ENCODE results near the gene ATRIP. TPM values are rescaled to one million over a fixed set of nuclear protein-coding genes. Genes with fewer than 3 reads are reported as not detected.

ATRIP gene
- total RNA-seq, 2 donors from 2014 or later = 11.7 to 16.1 TPM

- Histone ChIP-seq H3K4me1 (ENCODE audit: control insufficient read depth, insufficient read depth, low read length) (peaks cover 6% of the 10 kb centered on the region), H3K9me3 (ENCODE audit: control insufficient read depth, low read length) (no peaks in the 10 kb centered on the region), H3K9ac (ENCODE audit: extremely low read depth, low read length, poor library complexity, severe bottlenecking) (no peak overlapping the region), H3K36me3 (ENCODE audit: control insufficient read depth, insufficient read depth, low read length) (peaks cover 34% of the 10 kb centered on the region), H3K4me3 (ENCODE audit: low read length) (no peak overlapping the region), H3K27me3 (ENCODE audit: control insufficient read depth, insufficient read depth, low read length, poor library complexity, severe bottlenecking) (no peaks in the 10 kb centered on the region), H3K27ac (ENCODE audit: low read depth, low read length) (no peak overlapping the region)
- Mint-ChIP-seq H3K27ac (no peak overlapping the region), H3K4me3 (no peak overlapping the region), H3K27me3 (ENCODE audit: insufficient read depth) (no peaks in the 10 kb centered on the region), H3K4me1 (peaks cover 12% of the 10 kb centered on the region), H3K9me3 (no peaks in the 10 kb centered on the region), H3K36me3 (ENCODE audit: low read depth) (peaks cover 30% of the 10 kb centered on the region)
- no peak for TF ChIP-seq CTCF (conservative IDR thresholded peaks at IDR 0.05)
- no peak for DNase-seq
- 92 to 93% methylated on average over 10 to 15 of the region's 15 CpGs for WGBS, 2 experiments (ENCODE audit: insufficient coverage in 1 of 2, insufficient read length in 1 of 2)
Measured at GRCh38 chr3:48434591-48435222, 11.8 kb upstream of the ATRIP start.

- Histone ChIP-seq H3K27ac (ENCODE audit: low read depth, low read length) (no peak overlapping the region), H3K9ac (ENCODE audit: extremely low read depth, low read length, poor library complexity, severe bottlenecking) (no peak overlapping the region), H3K4me1 (ENCODE audit: control insufficient read depth, insufficient read depth, low read length) (peaks cover 4% of the 10 kb centered on the region), H3K4me3 (ENCODE audit: low read length) (no peak overlapping the region), H3K9me3 (ENCODE audit: control insufficient read depth, low read length) (no peaks in the 10 kb centered on the region), H3K27me3 (ENCODE audit: control insufficient read depth, insufficient read depth, low read length, poor library complexity, severe bottlenecking) (no peaks in the 10 kb centered on the region), H3K36me3 (ENCODE audit: control insufficient read depth, insufficient read depth, low read length) (peaks cover 34% of the 10 kb centered on the region)
- Mint-ChIP-seq H3K4me1 (peaks cover 12% of the 10 kb centered on the region), H3K36me3 (ENCODE audit: low read depth) (peaks cover 30% of the 10 kb centered on the region), H3K27me3 (ENCODE audit: insufficient read depth) (no peaks in the 10 kb centered on the region), H3K9me3 (no peaks in the 10 kb centered on the region), H3K27ac (no peak overlapping the region), H3K4me3 (no peak overlapping the region)
- no peak for DNase-seq
- no peak for TF ChIP-seq CTCF (conservative IDR thresholded peaks at IDR 0.05)
- WGBS, 2 experiments (ENCODE audit: insufficient coverage in 1 of 2, insufficient read length in 1 of 2) = 90 to 93% methylated on average over 3 to 4 of the region's 4 CpGs
Measured at GRCh38 chr3:48435223-48435595, 11.3 kb upstream of the ATRIP start.

- no peaks in the 10 kb centered on the region for H3K9me3 ChIP-seq (ENCODE audit: control insufficient read depth, low read length)
- no peaks in the 10 kb centered on the region for H3K27me3 Mint-ChIP-seq (ENCODE audit: insufficient read depth)
- no peak overlapping the region for H3K4me3 Mint-ChIP-seq
- H3K9ac ChIP-seq (ENCODE audit: extremely low read depth, low read length, poor library complexity, severe bottlenecking) = no peak overlapping the region
- H3K4me3 ChIP-seq (ENCODE audit: low read length) = no peak overlapping the region
- peaks cover 30% of the 10 kb centered on the region for H3K36me3 Mint-ChIP-seq (ENCODE audit: low read depth)
- H3K4me1 ChIP-seq (ENCODE audit: control insufficient read depth, insufficient read depth, low read length) = no peaks in the 10 kb centered on the region
- peaks cover 6% of the 10 kb centered on the region for H3K4me1 Mint-ChIP-seq
- no peaks in the 10 kb centered on the region for H3K9me3 Mint-ChIP-seq
- no peaks in the 10 kb centered on the region for H3K27me3 ChIP-seq (ENCODE audit: control insufficient read depth, insufficient read depth, low read length, poor library complexity, severe bottlenecking)
- H3K36me3 ChIP-seq (ENCODE audit: control insufficient read depth, insufficient read depth, low read length) = peaks cover 34% of the 10 kb centered on the region
- 55 to 62% methylated on average over 6 to 7 of the region's 7 CpGs for WGBS, 2 experiments (ENCODE audit: insufficient coverage in 1 of 2, insufficient read length in 1 of 2)
- DNase-seq = peak; percentile 98
- H3K27ac ChIP-seq (ENCODE audit: low read depth, low read length) = no peak overlapping the region
- no peak overlapping the region for H3K27ac Mint-ChIP-seq
- peak; percentile 100 for TF ChIP-seq CTCF (conservative IDR thresholded peaks at IDR 0.05)
Measured at GRCh38 chr3:48435774-48436476, 10.6 kb upstream of the ATRIP start.
